Measurements from ENCODE around the gene SMARCD2. TPM values are rescaled to one million over a fixed set of nuclear protein-coding genes. Genes with fewer than 3 reads are reported as not detected.

Gene SMARCD2
- total RNA-seq, 1 experiment from 2014 or later: 50.6 TPM

DNA sequence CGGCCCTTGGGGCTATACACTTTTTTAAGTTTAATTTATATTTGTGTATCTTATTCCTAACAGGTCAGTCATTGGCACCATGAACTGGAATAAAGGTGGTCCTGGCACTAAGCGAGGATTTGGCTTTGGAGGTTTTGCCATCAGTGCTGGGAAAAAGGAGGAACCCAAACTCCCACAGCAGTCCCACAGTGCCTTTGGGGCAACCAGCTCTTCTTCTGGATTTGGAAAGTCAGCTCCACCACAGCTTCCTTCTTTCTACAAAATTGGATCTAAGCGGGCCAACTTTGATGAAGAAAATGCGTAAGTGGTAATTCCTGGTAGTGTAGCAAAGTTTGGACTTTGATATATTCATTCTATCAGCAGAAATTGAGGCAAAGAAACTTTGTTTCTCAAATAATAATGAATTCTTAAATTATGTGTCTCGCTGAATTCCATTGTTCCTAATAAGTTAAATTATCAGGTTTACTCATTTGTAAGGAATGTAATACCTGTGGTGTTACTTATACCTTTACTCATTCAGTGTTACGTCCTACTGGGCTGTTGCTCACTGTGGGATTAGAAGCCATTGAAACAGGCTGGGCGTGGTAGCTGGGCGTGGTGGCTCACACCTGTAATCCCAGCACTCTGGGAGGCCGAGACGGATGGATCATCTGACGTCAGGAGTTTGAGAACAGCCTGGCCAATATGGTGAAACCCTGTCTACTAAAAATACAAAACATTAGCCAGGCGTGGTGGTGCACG is 55.3 kb downstream of the SMARCD2 start:
- H3K27me3 Mint-ChIP-seq (ENCODE audit: unreplicated experiment): no peaks in the 10 kb centered on the region
- DNase-seq: peak; percentile 26
- intact Hi-C loops (cut with micrococcal nuclease; ENCODE audit: unreplicated experiment): no loop called here

GRCh38 chr17:63786117-63786516 is 56.4 kb downstream of the SMARCD2 start:
- intact Hi-C loops (cut with micrococcal nuclease; ENCODE audit: unreplicated experiment): no loop called here
- Mint-ChIP-seq H3K36me3 (ENCODE audit: insufficient read depth, unreplicated experiment) (peaks cover 29% of the 10 kb centered on the region), H3K9me3 (ENCODE audit: low read depth, unreplicated experiment) (no peaks in the 10 kb centered on the region), H3K4me3 (ENCODE audit: low read depth, unreplicated experiment) (no peak overlapping the region), H3K27me3 (ENCODE audit: unreplicated experiment) (no peaks in the 10 kb centered on the region), H3K4me1 (ENCODE audit: low read depth, unreplicated experiment) (peaks cover 25% of the 10 kb centered on the region), H3K27ac (ENCODE audit: unreplicated experiment) (peak overlapping the region; percentile 20)
- BruUV-seq (replicated peaks): no TSS peak
- no peak for DNase-seq
- no peak for TF ChIP-seq CTCF (IDR thresholded peaks at IDR 0.05; ENCODE audit: unreplicated experiment)
- CTCF ChIA-PET: interaction anchor here (2.9 kb wide), 1 partner anchor 11 kb away, joined by 8 read pairs; no protein-coding TSS in a partner anchor

More for the DNA sequence above, 55.3 kb downstream of the SMARCD2 start:
- Mint-ChIP-seq H3K4me1 (ENCODE audit: low read depth, unreplicated experiment) (peaks cover 15% of the 10 kb centered on the region), H3K27ac (ENCODE audit: unreplicated experiment) (no peak overlapping the region), H3K36me3 (ENCODE audit: insufficient read depth, unreplicated experiment) (peaks cover 27% of the 10 kb centered on the region), H3K9me3 (ENCODE audit: low read depth, unreplicated experiment) (no peaks in the 10 kb centered on the region), H3K4me3 (ENCODE audit: low read depth, unreplicated experiment) (no peak overlapping the region)
- BruUV-seq (replicated peaks): no TSS peak
- TF ChIP-seq CTCF (IDR thresholded peaks at IDR 0.05; ENCODE audit: unreplicated experiment): no peak
- CTCF ChIA-PET: no interaction called here

DNA sequence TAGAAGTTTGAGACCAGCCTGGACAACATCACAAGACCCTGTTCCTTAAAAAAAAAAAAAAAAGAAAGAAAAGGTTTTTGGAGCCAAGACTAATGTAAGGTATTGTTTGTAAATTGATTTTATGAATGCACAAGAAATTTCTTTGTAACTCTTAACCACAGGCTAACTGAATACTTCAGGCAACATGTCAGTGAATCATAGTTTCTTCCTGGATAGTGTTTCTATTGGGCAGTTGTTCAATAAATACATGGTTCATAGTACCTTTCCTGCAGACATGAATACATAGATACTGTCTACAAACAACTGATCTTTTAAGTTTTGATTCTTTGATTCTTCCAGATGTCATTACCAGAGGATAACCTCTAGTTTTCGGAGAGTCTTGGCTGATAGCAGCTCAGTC is 56.9 kb downstream of the SMARCD2 start:
- Mint-ChIP-seq H3K4me3 (ENCODE audit: low read depth, unreplicated experiment) (no peak overlapping the region), H3K9me3 (ENCODE audit: low read depth, unreplicated experiment) (no peaks in the 10 kb centered on the region), H3K36me3 (ENCODE audit: insufficient read depth, unreplicated experiment) (peaks cover 29% of the 10 kb centered on the region), H3K27me3 (ENCODE audit: unreplicated experiment) (no peaks in the 10 kb centered on the region), H3K27ac (ENCODE audit: unreplicated experiment) (peak overlapping the region; percentile 20), H3K4me1 (ENCODE audit: low read depth, unreplicated experiment) (peaks cover 31% of the 10 kb centered on the region)
- no TSS peak for BruUV-seq (replicated peaks)
- CTCF ChIA-PET: interaction anchor here (0.6 to 2.9 kb wide), 2 partner anchors 10 to 46 kb away, joined by 5 to 8 read pairs; no protein-coding TSS in a partner anchor
- TF ChIP-seq CTCF (IDR thresholded peaks at IDR 0.05; ENCODE audit: unreplicated experiment): no peak
- DNase-seq: no peak
- intact Hi-C loops (cut with micrococcal nuclease; ENCODE audit: unreplicated experiment): no loop called here

GRCh38 chr17:63783522-63783921 is 59.0 kb downstream of the SMARCD2 start:
- CTCF ChIA-PET: interaction anchor here (0.6 to 2.9 kb wide), 2 partner anchors 8 kb away, joined by 3 to 8 read pairs; no protein-coding TSS in a partner anchor

More at GRCh38 chr17:63783522-63783921, 59.0 kb downstream of the SMARCD2 start:
- peaks cover 46% of the 10 kb centered on the region for H3K4me1 Mint-ChIP-seq (ENCODE audit: low read depth, unreplicated experiment)
- BruUV-seq (replicated peaks): no TSS peak
- DNase-seq: no peak
- no peak for TF ChIP-seq CTCF (IDR thresholded peaks at IDR 0.05; ENCODE audit: unreplicated experiment)
- H3K9me3 Mint-ChIP-seq (ENCODE audit: low read depth, unreplicated experiment): no peaks in the 10 kb centered on the region
- no peak overlapping the region for H3K27ac Mint-ChIP-seq (ENCODE audit: unreplicated experiment)
- H3K4me3 Mint-ChIP-seq (ENCODE audit: low read depth, unreplicated experiment): no peak overlapping the region
- intact Hi-C loops (cut with micrococcal nuclease; ENCODE audit: unreplicated experiment): no loop called here
- no peaks in the 10 kb centered on the region for H3K27me3 Mint-ChIP-seq (ENCODE audit: unreplicated experiment)
- H3K36me3 Mint-ChIP-seq (ENCODE audit: insufficient read depth, unreplicated experiment): peaks cover 31% of the 10 kb centered on the region

Other genes starting within 250 kb of the SMARCD2 start
- gene TACO1, start 241.8 kb downstream of the SMARCD2 start, total RNA-seq (2022): 14.1 and 15.4 TPM in 2 replicates
- gene MAP3K3, start 220.3 kb downstream of the SMARCD2 start, total RNA-seq (2022): 10.0 and 11.4 TPM in 2 replicates
- 5.0 and 8.0 TPM in 2 replicates for gene LIMD2, start 142.6 kb downstream of the SMARCD2 start, total RNA-seq (2022)
- gene STRADA, start 100.9 kb downstream of the SMARCD2 start, total RNA-seq (2022): 18.1 and 18.2 TPM in 2 replicates
- 80.5 and 82.0 TPM in 2 replicates for gene CCDC47, start 69.1 kb downstream of the SMARCD2 start, total RNA-seq (2022)
- 87.8 and 99.5 TPM in 2 replicates for gene DDX42, start 68.5 kb downstream of the SMARCD2 start, total RNA-seq (2022)
- 91.4 and 95.1 TPM in 2 replicates for gene PSMC5, start 15.3 kb downstream of the SMARCD2 start, total RNA-seq (2022)
- 43.3 and 46.0 TPM in 2 replicates for gene FTSJ3, start 15.0 kb downstream of the SMARCD2 start, total RNA-seq (2022)
- not detected in 2 replicates for gene CSH2, start 31.0 kb upstream of the SMARCD2 start, total RNA-seq (2022)
- gene GH2, start 39.3 kb upstream of the SMARCD2 start, total RNA-seq (2022): not detected in 2 replicates
- not detected in 2 replicates for gene CSH1, start 53.9 kb upstream of the SMARCD2 start, total RNA-seq (2022)
- gene CSHL1, start 68.6 kb upstream of the SMARCD2 start, total RNA-seq (2022): not detected in 2 replicates
- gene GH1, start 76.2 kb upstream of the SMARCD2 start, total RNA-seq (2022): not detected in 2 replicates
- not detected in 2 replicates for gene CD79B, start 89.6 kb upstream of the SMARCD2 start, total RNA-seq (2022)
- gene SCN4A, start 130.2 kb upstream of the SMARCD2 start, total RNA-seq (2022): not detected in 2 replicates
- gene PRR29, start 155.7 kb upstream of the SMARCD2 start, total RNA-seq (2022): 0.47 and 0.61 TPM in 2 replicates
- gene ICAM2, start 177.9 kb upstream of the SMARCD2 start, total RNA-seq (2022): 3.6 and 4.4 TPM in 2 replicates